ENCODE results near the gene SPIN1. TPM values are rescaled to one million over a fixed set of nuclear protein-coding genes. Genes with fewer than 3 reads are reported as not detected.

The SPIN1 gene
- total and polyA plus RNA-seq, 2 donors (not counting 1 experiment from before 2014, with no cell fraction given): 9.9 to 24.9 TPM

- ChIA-PET CTCF (no interaction called here), POLR2A (no interaction called here)
- Histone ChIP-seq H3K27ac (ENCODE audit: low read length in 2 of 2) (peak overlapping the region in 1 of 2 donors; percentile 59), H2AFZ (ENCODE audit: insufficient read depth, low read depth, low read length, poor library complexity, severe bottlenecking) (peak overlapping the region; percentile 99), H3K4me1 (ENCODE audit: control insufficient read depth in 2 of 2, insufficient read depth in 2 of 2, low read length in 2 of 2) (peaks cover 11 to 21% of the 10 kb centered on the region in 2 donors), H3K27me3 (replicated peaks in 1 of 4; ENCODE audit: control extremely low read depth in 1 of 4, control insufficient read depth in 3 of 4, insufficient read depth in 4 of 4, low read length in 3 of 4) (no peaks in the 10 kb centered on the region), H3K4me2 (replicated peaks; ENCODE audit: low read depth, low read length, poor library complexity, severe bottlenecking) (peak overlapping the region; percentile 100), H3K9me3 (ENCODE audit: control extremely low read depth in 1 of 3, control insufficient read depth in 2 of 3, insufficient read depth in 1 of 3, low read length in 2 of 3) (no peaks in the 10 kb centered on the region), H3K36me3 (replicated peaks in 1 of 2; ENCODE audit: control extremely low read depth in 1 of 2, control insufficient read depth in 1 of 2, extremely low read depth in 1 of 2, insufficient read depth in 2 of 2, low read length in 1 of 2) (no peaks in the 10 kb centered on the region), H3K79me2 (ENCODE audit: control insufficient read depth, insufficient read depth, low read length) (peaks cover 34% of the 10 kb centered on the region), H3K4me3 (ENCODE audit: control extremely low read depth in 1 of 5, extremely low read depth in 1 of 5, insufficient read depth in 1 of 5, low read depth in 2 of 5, low read length in 4 of 5) (peak overlapping the region; percentile 61 to 91 (median 73)), H3K9ac (ENCODE audit: low read length) (peak overlapping the region; percentile 84), H4K20me1 (ENCODE audit: control insufficient read depth, insufficient read depth, low read length, poor library complexity, severe bottlenecking) (peaks cover 5% of the 10 kb centered on the region)
- no peak for TF ChIP-seq EZH2 (IDR thresholded peaks at IDR 0.05; ENCODE audit: borderline replicate concordance, insufficient read depth, low read depth, low read length, poor library complexity, severe bottlenecking)
- peak; percentile 28 for TF ChIP-seq CTCF (IDR thresholded peaks at IDR 0.05)
- DNase-seq: peak; percentile 67
- ATAC-seq (ENCODE audit: low read depth): peak; percentile 23
- WGBS (ENCODE audit: insufficient coverage): under 1% methylated on average over 63 of the region's 71 CpGs
- no peaks in the 10 kb centered on the region for H3K27me3 Mint-ChIP-seq
- peak overlapping the region; percentile 98 for H3K4me3 Mint-ChIP-seq
- no peaks in the 10 kb centered on the region for H3K9me3 Mint-ChIP-seq (ENCODE audit: insufficient read depth)
- peak overlapping the region; percentile 97 for H3K27ac Mint-ChIP-seq
- intact Hi-C loops (cut with micrococcal nuclease): loop anchor here (5.0 kb wide), 2 partner anchors 417 to 928 kb away; partner anchors contain the start of genes CDK20 and SECISBP2
- peaks cover 32% of the 10 kb centered on the region for H3K4me1 Mint-ChIP-seq
These were observed 802 bp downstream of the SPIN1 start for GRCh38 chr9:88388886-88389605.

- Histone ChIP-seq H3K79me2 (ENCODE audit: control insufficient read depth, insufficient read depth, low read length) (peaks cover 47% of the 10 kb centered on the region), H2AFZ (ENCODE audit: insufficient read depth, low read depth, low read length, poor library complexity, severe bottlenecking) (no peak overlapping the region), H3K9ac (ENCODE audit: low read length) (no peak overlapping the region), H3K9me3 (ENCODE audit: control extremely low read depth in 1 of 3, control insufficient read depth in 2 of 3, insufficient read depth in 1 of 3, low read length in 2 of 3) (no peaks in the 10 kb centered on the region), H3K4me2 (replicated peaks; ENCODE audit: low read depth, low read length, poor library complexity, severe bottlenecking) (no peak overlapping the region), H3K36me3 (replicated peaks in 1 of 2; ENCODE audit: control extremely low read depth in 1 of 2, control insufficient read depth in 1 of 2, extremely low read depth in 1 of 2, insufficient read depth in 2 of 2, low read length in 1 of 2) (no peaks in the 10 kb centered on the region), H3K4me1 (ENCODE audit: control insufficient read depth in 2 of 2, insufficient read depth in 2 of 2, low read length in 2 of 2) (peaks cover 11 to 21% of the 10 kb centered on the region in 2 donors), H3K4me3 (ENCODE audit: control extremely low read depth in 1 of 5, extremely low read depth in 1 of 5, insufficient read depth in 1 of 5, low read depth in 2 of 5, low read length in 4 of 5) (no peak overlapping the region), H3K27me3 (replicated peaks in 1 of 4; ENCODE audit: control extremely low read depth in 1 of 4, control insufficient read depth in 3 of 4, insufficient read depth in 4 of 4, low read length in 3 of 4) (no peaks in the 10 kb centered on the region), H3K27ac (ENCODE audit: low read length in 2 of 2) (no peak overlapping the region), H4K20me1 (ENCODE audit: control insufficient read depth, insufficient read depth, low read length, poor library complexity, severe bottlenecking) (peaks cover 5% of the 10 kb centered on the region)
- ATAC-seq (ENCODE audit: low read depth): no peak
- H3K9me3 Mint-ChIP-seq (ENCODE audit: insufficient read depth): no peaks in the 10 kb centered on the region
- peaks cover 32% of the 10 kb centered on the region for H3K4me1 Mint-ChIP-seq
- no peak overlapping the region for H3K27ac Mint-ChIP-seq
- intact Hi-C loops (cut with micrococcal nuclease): no loop called here
- WGBS (ENCODE audit: insufficient coverage): no CpG with 5 or more reads among the region's 3 CpGs
- DNase-seq: no peak
- CTCF ChIA-PET: interaction anchor here (0.8 kb wide), 1 partner anchor 12 kb away, joined by 4 read pairs; no protein-coding TSS in a partner anchor
- no peaks in the 10 kb centered on the region for H3K27me3 Mint-ChIP-seq
- POLR2A ChIA-PET: no interaction called here
- TF ChIP-seq EZH2 (IDR thresholded peaks at IDR 0.05; ENCODE audit: borderline replicate concordance, insufficient read depth, low read depth, low read length, poor library complexity, severe bottlenecking) (no peak), CTCF (IDR thresholded peaks at IDR 0.05) (no peak)
- peak overlapping the region; percentile 98 for H3K4me3 Mint-ChIP-seq
These were observed 2.2 kb downstream of the SPIN1 start for GRCh38 chr9:88390371-88390990.

Measured in B cell (primary cell).